DND-41 (cell line): ENCODE results near the gene ANKS4B.

Experiments used
- EZH2 ChIP-seq: IDR thresholded peaks from 3 replicates; pipeline ENCODE4 v1.6.1; 2012; ENCODE audit warnings: borderline replicate concordance, low read depth, mild to moderate bottlenecking, moderate library complexity, low read length, inconsistent platforms; ENCODE audit not compliant: severe bottlenecking
- TF ChIP-seq, protein P1 (sequence below): IDR thresholded peaks from 2 replicates; pipeline ENCODE4 v1.5.1; 2012; ENCODE audit warnings: borderline replicate concordance, low read length, moderate library complexity, mild to moderate bottlenecking; ENCODE audit not compliant: poor library complexity, severe bottlenecking; ENCODE audit errors: extremely low read depth

DNA sequence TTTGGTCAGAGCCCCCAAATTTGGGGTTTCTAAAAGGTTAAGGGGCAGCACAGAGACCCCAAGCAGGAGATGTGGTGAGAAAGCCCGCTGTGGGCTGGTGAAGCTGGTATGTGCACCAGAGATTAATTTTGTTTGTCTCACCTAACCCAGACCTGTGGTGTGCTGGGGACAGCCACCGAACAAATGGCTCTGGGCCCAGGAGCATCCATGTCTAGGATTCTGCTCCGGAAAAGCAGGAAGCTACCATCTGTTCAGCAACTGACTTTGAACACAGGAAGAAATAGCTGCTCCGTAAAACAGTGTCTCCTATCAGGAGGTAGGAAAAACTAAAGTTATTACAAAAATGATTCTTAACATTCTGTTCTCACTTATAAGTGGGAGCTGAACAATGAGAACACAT is 19.4 kb upstream of the ANKS4B start:
- TF ChIP-seq, protein P1, sequence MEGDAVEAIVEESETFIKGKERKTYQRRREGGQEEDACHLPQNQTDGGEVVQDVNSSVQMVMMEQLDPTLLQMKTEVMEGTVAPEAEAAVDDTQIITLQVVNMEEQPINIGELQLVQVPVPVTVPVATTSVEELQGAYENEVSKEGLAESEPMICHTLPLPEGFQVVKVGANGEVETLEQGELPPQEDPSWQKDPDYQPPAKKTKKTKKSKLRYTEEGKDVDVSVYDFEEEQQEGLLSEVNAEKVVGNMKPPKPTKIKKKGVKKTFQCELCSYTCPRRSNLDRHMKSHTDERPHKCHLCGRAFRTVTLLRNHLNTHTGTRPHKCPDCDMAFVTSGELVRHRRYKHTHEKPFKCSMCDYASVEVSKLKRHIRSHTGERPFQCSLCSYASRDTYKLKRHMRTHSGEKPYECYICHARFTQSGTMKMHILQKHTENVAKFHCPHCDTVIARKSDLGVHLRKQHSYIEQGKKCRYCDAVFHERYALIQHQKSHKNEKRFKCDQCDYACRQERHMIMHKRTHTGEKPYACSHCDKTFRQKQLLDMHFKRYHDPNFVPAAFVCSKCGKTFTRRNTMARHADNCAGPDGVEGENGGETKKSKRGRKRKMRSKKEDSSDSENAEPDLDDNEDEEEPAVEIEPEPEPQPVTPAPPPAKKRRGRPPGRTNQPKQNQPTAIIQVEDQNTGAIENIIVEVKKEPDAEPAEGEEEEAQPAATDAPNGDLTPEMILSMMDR: no peak
- no peak for TF ChIP-seq EZH2
